ENCODE data around the gene C7orf33. TPM values are rescaled to one million over a fixed set of nuclear protein-coding genes. Genes with fewer than 3 reads are reported as not detected.

C7orf33 gene
- total RNA-seq, 1 donor from 2014 or later = not detected

- ATAC-seq (no peak), DNase-seq (ENCODE audit: low spot score) (no peak)
Observed at GRCh38 chr7:148624735-148625134, 34.2 kb downstream of the C7orf33 start.

- DNase-seq (ENCODE audit: low spot score) (no peak), ATAC-seq (no peak)
Observed at GRCh38 chr7:148625342-148625741, 34.8 kb downstream of the C7orf33 start.

GRCh38 chr7:148626828-148627227, 36.3 kb downstream of the C7orf33 start:
- ATAC-seq (no peak), DNase-seq (ENCODE audit: low spot score) (no peak)

GRCh38 chr7:148628011-148628410, 37.4 kb downstream of the C7orf33 start:
- DNase-seq (ENCODE audit: low spot score) (no peak), ATAC-seq (no peak)

- ATAC-seq (no peak), DNase-seq (ENCODE audit: low spot score) (no peak)
Observed at GRCh38 chr7:148630078-148630477, 39.5 kb downstream of the C7orf33 start.

- DNase-seq (ENCODE audit: low spot score) (no peak), ATAC-seq (no peak)
Observed at GRCh38 chr7:148633761-148634160, 43.2 kb downstream of the C7orf33 start.

- no peak for ATAC-seq
- DNase-seq (ENCODE audit: low spot score) = no peak
Observed at GRCh38 chr7:148637094-148637493, 46.5 kb downstream of the C7orf33 start.

GRCh38 chr7:148645898-148646297, 55.3 kb downstream of the C7orf33 start:
- no peak for DNase-seq (ENCODE audit: low spot score)
- no peak for ATAC-seq

GRCh38 chr7:148650232-148650858, 59.8 kb downstream of the C7orf33 start:
- no peak for ATAC-seq

GRCh38 chr7:148652773-148653172, 62.2 kb downstream of the C7orf33 start:
- no peak for DNase-seq (ENCODE audit: low spot score)

More at GRCh38 chr7:148650232-148650858, 59.8 kb downstream of the C7orf33 start:
- DNase-seq (ENCODE audit: low spot score) = no peak

GRCh38 chr7:148657929-148658328, 67.4 kb downstream of the C7orf33 start:
- DNase-seq (ENCODE audit: low spot score) = no peak
- no peak for ATAC-seq

More at GRCh38 chr7:148652773-148653172, 62.2 kb downstream of the C7orf33 start:
- no peak for ATAC-seq

GRCh38 chr7:148661471-148661870, 70.9 kb downstream of the C7orf33 start:
- no peak for DNase-seq (ENCODE audit: low spot score)
- ATAC-seq = no peak

GRCh38 chr7:148662646-148663045, 72.1 kb downstream of the C7orf33 start:
- no peak for DNase-seq (ENCODE audit: low spot score)
- ATAC-seq = no peak

GRCh38 chr7:148664324-148664723, 73.8 kb downstream of the C7orf33 start:
- DNase-seq (ENCODE audit: low spot score) = no peak
- no peak for ATAC-seq

- no peak for ATAC-seq
Observed at GRCh38 chr7:148665221-148665620, 74.7 kb downstream of the C7orf33 start.

More at GRCh38 chr7:148665221-148665620, 74.7 kb downstream of the C7orf33 start:
- no peak for DNase-seq (ENCODE audit: low spot score)

Other genes starting within 250 kb of the C7orf33 start
- 22.9 TPM for gene CUL1, start 108.1 kb downstream of the C7orf33 start, total RNA-seq

Measured in left lobe of liver (tissue), 2 donors.